Measurements from ENCODE around the gene PARD3.

GRCh38 chr10:34664706-34665105 is 150.4 kb downstream of the PARD3 start:
- TF ChIP-seq ELF1 (IDR thresholded peaks at IDR 0.05; ENCODE audit: borderline replicate concordance, low read depth) (no peak), CTCF (IDR thresholded peaks at IDR 0.05 in 2 of 3, conservative IDR thresholded peaks at IDR 0.05 in 1 of 3; ENCODE audit: borderline replicate concordance in 1 of 3, insufficient read depth in 1 of 3, low read depth in 2 of 3, low read length in 2 of 3) (no peak), ATF3 (IDR thresholded peaks at IDR 0.05) (no peak), POLR2A (IDR thresholded peaks at IDR 0.05; ENCODE audit: borderline replicate concordance, extremely low read depth, insufficient read depth, insufficient read length) (no peak), YY1 (IDR thresholded peaks at IDR 0.05; ENCODE audit: extremely low read depth, insufficient replicate concordance, low read depth, low read length) (no peak)

All from HCT116 (cell line).